Stimulated activated CD4-positive, alpha-beta T cell treated with anti-CD3 and anti-CD28 coated beads, Interleukin-4, amount 100 ng/mL, for 24 hours (primary cell): ENCODE results near the gene SDK1.

Source experiments
- DNase-seq: peaks from one replicate; pipeline ENCODE4 v3.0.0-alpha.2; 2020

The SDK1 gene

GRCh38 chr7:4174451-4174850, 873.4 kb downstream of the SDK1 start:
- DNase-seq: no peak

GRCh38 chr7:4174884-4175283, 873.8 kb downstream of the SDK1 start:
- no peak for DNase-seq

DNA sequence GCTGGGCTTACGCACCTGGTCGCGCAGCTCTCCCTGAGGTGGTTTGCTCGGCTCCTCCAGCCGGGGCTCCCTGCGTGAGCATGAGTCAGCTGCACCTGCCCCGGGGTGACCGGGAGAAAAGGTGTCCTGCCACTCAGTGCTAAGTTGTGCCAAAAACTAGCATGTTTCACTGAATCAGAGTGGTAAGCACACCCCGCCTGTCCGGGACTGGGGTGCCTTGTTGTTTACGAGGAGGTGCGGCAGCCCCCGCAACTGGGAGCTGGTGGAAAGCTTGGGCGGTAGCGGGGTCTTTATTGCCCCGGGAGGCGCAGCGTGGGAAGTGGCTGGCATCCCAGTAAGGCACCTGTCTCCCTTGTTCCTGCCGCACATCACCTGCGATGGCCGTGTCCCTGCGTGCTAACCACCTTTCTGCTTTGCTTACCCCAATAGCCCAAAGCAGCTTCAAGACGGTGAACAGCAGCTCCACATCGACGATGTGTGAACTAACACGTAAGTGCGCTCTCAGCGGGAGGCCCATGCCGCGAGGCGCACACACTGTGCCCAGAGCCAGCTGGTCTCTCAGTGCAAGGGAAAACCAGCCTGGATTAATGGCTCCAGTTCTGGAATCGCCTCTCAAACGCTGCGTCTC, 874.4 kb downstream of the SDK1 start:
- no peak for DNase-seq

DNA sequence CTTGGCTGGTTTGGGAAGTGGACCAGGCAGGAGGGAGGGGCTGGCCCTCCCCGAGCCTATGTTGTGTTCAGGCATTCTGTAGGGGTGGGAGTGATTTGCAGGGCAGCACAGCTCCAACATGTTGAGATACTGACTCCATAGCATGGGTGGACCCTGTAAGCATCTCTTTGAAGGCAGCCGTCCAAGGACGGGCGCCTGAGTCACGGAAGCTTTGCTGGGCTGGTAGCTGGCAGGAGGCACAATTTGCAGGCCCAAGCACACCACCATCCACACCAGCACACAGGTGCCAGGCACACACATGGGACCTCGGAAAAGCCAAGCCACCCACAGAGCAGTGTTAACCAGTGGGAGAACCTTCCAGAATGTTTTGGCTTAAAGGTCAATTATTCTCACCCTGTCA, 875.9 kb downstream of the SDK1 start:
- no peak for DNase-seq

- DNase-seq: no peak
Measured at GRCh38 chr7:4178416-4178815, 877.4 kb downstream of the SDK1 start.

DNA sequence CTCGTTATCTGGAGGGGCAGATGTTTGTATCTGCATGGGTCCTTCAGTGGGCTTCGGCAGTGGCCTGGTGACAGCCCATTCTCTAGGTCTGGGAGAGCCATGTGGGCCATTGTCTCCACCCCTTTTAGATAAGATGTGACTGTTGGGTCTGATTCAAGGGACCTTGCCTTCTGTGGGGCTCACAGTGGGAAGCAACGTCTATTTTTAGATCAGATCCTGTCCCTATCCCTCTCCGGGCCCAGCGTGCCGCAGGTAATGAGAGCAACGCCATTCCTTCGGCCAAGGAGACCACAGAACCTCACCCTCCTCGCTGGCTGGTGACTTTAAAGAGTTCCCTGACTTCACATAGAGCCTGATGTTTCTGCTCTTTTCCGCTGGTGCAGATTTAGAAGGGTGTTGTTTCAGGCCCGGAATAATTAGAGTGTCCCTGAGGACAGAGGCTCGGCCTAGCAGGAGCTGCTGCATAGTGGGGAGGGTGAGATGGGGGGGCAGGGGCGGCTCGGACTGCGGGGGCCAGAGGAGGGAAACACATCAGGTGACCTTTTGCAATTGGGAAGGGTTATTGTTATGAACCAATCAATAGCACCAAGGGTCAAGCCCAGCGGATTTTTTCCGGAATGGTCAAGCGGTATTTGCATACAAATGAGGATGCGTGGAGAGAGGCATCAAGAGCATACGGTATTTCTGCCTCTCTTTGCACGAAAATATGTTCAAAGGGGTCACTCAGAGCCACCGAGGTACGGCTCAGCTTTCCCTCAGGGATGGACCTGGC, 878.0 kb downstream of the SDK1 start:
- DNase-seq: no peak

DNA sequence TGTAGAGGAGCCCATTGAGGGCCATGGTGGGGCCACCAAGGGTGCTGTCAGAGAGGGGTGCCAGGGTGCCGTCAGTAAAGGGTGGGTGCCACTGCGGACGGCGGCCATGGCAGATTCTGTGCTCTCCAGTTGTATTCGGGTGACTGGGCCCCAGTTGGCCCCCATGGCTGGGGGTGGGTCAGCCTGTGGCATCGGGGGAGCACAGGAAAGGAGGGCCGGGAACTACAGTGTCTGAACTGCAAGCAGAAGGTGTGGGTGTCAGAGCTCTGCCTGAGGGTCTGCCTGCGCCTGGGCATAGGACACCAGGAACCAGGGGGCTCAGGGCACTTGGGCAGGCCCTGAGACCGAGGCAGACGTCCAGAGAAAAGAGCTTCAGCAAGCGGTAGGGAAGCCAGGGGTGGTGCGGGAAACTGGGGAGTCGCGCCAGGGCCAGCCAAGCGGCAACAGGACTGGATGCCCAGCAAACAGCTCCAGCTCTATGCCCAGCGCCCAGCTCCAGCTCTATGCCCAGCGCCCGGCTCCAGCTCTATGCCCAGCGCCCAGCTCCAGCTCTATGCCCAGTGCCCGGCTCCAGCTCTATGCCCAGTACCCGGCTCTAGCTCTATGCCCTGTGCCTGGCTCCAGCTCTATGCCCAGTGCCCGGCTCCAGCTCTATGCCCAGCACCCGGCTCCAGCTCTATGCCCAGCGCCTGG, 878.8 kb downstream of the SDK1 start:
- DNase-seq: no peak

GRCh38 chr7:4181446-4181845, 880.4 kb downstream of the SDK1 start:
- DNase-seq: no peak

DNA sequence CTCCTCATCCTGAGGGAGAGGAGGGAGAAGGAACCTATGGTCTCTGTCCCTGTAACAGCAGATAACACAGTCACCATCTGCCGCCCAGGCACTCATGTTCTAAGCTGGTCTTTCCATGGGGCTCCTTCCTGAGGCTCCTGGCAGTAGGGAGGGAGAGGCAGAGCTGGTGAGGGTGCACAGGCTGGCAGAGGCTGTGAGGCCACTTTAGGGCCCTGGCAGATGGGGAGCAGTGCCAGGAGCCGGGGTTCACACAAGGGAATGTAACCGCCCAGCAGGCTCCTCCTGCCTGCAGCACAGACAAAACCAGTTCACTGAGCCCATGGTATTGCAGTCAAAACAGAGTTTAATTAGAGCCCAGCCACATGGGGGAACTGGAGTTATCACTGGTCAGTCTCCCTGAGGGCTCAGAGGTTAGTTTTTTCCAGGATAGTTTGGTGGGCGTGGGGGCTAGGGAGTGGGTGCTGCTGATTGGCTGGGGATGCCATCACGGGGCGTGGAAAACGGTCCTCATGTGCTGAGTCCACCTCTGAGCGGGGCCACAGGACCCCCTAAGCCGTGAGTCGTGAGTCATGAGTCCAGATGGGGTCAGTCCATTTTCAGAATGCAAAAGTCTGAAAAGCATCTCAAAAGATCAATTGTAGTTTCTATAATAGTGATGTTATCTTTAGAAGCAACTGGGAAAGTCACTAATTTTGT, 881.7 kb downstream of the SDK1 start:
- no peak for DNase-seq

GRCh38 chr7:4184653-4185052, 883.6 kb downstream of the SDK1 start:
- no peak for DNase-seq

DNA sequence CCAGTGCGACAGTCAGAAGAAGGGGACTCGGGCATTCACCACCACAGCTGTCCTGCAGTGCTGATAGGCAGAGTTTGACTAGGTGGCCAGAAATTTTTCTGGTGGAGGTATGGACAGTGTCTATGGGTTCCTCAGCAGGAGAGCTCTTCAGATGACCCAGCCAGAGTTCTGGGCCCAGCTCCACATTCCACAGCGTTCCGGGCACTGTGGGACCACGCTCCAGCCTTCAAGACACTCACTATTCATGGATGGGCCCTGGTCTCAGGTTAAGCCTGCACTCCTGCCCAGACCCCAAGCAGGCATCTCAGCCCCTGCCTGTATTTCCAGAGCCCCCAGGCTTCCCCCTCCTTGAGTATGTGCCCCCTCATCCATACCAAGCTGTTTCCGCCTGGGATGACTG, 884.1 kb downstream of the SDK1 start:
- DNase-seq: no peak

GRCh38 chr7:4185721-4186512, 884.9 kb downstream of the SDK1 start:
- no peak for DNase-seq

DNA sequence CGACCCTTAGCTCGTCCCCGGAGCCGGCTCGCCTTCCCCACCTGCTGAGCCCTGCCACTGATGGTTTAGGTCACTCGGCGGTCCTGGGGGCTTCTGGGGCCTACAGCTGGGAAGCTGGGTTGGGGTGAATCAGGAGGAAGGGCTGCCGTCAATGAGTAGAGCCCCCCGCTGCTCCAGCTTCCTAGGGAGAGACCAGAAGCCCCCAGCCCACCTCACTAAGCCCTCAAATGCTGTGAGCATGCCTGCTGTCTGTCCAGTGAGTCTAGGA, 885.4 kb downstream of the SDK1 start:
- DNase-seq: no peak

- no peak for DNase-seq
Measured at GRCh38 chr7:4188651-4189050, 887.6 kb downstream of the SDK1 start.

GRCh38 chr7:4189131-4189570, 888.1 kb downstream of the SDK1 start:
- DNase-seq: no peak

DNA sequence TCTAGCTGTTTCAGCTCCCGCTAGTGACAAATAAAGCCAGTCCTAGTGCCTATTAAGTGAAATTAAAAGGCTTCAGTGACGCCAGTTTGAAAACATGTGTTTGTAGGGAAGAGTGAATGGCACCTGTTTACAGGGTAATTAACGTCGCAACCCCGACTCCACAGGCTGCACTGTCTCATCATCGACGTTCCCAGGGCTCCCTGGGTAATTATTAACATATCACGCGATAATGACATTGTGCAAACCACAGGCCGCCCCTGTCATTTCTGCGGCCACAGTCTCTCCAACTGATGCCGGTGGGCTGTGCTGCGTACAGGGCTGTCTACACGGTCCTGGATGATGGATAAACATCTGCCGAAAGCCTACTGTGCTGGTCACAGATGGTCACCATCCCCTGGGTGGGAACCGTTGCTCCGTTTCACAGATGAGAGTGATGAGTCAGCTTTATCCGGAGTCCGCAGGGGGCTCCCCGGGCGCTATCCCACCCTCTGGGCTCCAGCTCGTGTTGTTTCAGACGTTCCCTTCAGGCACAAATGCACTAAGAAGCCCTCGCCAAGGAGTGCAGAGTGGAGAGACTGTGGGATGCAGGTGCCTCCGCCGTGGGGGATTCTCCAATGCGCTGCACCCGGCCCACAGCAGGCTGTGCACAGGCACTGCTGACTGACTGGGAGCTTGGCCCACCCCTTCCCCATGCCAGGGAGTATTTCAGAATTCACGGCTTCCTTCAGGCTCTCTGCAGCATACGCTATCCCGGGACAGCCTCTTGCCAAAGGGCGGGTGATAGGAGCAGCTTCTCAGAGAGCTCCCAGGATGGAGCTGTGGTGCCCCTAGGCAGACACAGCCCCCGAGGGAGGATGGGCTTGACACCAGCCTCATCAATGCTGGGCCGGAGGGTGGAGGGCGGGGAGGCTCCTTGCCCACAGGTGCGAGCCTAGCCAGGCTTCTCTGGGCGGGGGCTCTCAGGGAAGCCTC, 889.2 kb downstream of the SDK1 start:
- DNase-seq: no peak

DNA sequence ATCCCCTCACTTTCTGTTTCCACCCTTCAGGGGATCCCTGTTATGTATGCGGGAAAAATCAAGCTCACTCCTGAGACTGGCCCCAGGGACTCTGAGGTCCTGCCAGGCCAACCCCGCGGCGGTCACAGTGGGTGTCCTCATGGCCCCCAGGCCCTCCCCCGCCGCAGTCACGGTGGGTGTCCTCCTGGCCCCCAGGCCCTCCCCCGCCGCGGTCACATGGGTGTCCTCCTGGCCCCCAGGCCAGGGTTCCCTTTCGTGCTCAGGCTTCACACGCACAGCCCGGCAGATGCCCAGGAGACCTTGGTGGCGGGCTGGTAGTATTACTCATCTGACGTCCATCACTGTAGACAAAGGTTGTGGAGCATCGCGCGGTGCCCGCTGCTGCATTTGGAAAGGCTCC, 890.0 kb downstream of the SDK1 start:
- no peak for DNase-seq

- DNase-seq: no peak
Measured at GRCh38 chr7:4191525-4191924, 890.5 kb downstream of the SDK1 start.

DNA sequence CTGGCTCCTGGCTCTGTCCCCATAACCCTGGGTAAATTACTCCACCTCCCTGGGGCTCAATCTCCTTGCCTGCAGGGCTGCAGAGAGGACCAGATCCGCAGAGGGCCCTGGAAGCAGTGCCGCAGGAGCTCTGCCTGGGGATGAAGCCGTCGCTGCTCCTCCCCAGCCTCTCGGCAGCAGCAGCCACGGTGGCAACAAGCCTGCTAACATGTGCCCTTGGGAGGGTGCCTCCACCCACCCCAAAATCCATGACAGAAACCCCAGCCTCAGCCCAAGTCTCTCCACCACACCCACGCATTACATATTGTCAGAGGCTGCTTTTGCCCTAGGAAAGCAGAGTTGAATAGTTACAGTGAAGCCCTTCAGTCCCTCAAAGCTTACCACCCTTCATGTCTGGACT, 894.6 kb downstream of the SDK1 start:
- no peak for DNase-seq

DNA sequence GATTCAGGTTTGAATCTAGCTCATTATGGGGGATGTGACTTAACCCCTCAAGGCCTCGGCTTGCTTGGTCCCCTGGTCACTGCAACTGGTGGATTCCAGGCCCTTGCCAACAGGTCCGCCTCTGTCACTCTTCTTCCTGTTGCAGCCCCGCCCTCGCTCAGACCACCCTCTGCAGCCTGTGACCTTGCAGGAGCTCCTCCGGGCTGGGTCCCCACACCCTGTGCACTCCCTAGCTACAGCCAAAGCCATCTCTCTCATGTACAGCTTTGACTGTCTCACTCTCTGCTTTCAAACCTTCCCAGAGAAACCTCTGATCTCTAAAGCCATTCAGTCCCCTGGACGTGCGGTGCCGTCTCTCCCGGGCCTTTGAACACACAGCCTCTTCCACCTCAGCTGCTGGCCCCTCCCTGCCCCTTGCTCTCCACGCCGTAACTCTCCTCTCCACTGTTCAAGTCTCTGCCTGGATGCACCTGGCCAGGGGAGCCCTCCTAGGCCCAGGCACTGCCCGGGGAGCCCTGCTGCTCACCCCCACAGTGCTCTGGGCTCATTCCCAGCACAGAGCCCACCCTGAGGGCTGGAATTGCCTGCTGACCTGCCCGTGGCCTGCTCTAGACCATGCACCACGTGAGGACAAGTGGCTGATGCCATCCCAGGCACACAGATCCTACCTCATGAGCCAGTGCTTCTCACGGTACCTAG, 895.2 kb downstream of the SDK1 start:
- no peak for DNase-seq

DNA sequence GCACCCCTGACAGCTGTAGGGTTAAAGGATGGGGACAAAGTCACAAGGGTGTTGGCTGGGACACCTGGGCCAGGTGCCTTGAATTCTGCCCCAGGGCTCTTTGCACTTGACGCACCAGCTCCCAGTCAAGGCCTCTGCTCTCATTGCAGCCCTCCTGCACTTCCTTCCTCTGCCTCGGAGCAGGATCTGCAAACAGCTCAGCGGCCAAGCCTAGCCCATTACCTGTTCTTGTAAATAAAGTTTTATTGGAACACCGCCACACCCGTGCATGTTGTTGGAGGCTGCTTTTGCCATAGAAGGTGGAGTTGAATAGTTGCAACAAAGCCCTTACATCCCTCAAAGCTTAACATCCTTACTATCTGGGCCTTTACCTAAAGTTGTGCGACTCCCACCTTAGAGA, 897.2 kb downstream of the SDK1 start:
- no peak for DNase-seq
